GM12873 (cell line): ENCODE measurements around the gene CD34.

Source experiments
- CTCF ChIP-seq: IDR thresholded peaks from 2 replicates; pipeline ENCODE4 v1.5.1; 2012; ENCODE audit warnings: low read depth, mild to moderate bottlenecking, moderate library complexity, low read length, control low read depth; ENCODE audit not compliant: insufficient read depth; ENCODE audit errors: missing control alignments

CD34 gene

DNA sequence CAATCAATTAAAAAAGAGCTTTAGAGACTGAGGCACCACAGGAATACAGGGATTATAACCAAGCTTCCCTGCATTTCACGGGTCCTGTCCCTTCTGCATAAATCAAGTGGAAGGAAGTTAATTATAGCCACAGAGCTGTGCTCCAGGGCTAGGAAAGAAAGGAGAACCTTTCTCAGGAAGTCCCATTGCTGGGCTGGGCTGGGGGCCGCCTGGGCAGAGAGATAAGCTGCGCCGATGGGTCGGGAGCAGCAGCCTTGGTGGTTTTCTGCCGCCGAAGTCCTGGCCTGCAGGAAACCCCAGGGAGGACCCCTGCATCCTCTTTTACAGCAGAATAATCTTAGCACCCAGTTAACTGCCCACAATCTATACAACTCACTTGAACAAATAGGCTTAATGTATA lies 12.6 kb upstream of the CD34 start:
- TF ChIP-seq CTCF, result no peak

- no peak for TF ChIP-seq CTCF
Observed at GRCh38 chr1:207923121-207923520, 12.2 kb upstream of the CD34 start.

- no peak for TF ChIP-seq CTCF
Observed at GRCh38 chr1:207922554-207922953, 11.6 kb upstream of the CD34 start.

DNA sequence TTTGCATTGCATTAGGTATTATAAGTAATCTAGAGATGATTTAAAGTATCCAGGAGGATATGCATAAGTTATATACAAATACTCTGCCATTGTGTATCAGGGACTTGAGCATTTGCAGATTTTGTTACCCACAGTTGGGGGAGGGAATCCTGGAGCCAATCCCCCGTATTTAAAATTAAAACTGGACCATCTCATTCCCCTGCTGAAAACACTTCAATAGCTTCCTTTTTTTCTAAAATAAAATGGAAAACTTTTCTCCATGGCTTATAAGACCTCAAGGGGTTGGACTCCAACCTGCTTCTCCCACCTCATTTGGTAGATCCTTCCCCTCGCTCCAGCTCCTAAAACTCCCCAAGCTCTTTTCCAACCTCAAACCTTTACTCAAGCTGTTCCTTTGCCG lies 10.4 kb upstream of the CD34 start:
- no peak for TF ChIP-seq CTCF

DNA sequence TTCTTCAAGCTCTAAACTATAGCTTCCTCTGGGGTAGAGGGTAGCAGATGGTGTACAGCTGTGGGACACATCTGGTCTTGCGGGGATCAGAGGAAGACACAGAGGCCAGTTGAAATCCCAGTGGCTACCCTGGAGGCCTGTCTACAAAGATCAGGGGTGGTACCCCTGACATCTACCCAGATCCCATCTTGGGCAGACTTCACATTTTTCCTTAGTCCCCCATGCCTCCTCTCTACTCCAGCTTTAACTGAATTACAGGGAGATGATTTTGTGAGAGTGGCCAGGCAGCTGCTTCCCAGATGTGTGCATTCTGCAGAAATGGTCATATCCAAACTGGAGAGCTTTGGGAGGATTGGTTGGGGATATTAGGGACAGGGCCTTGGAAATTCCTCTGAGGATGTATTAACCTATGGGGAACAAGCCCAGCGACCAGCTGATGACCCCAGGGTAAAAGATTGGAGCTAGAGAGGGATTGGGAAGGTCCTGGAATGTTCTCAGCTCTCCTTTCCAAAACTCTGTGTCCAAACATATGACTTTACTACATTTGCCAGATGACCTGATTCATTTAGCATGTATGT lies 9.6 kb upstream of the CD34 start:
- no peak for TF ChIP-seq CTCF

DNA sequence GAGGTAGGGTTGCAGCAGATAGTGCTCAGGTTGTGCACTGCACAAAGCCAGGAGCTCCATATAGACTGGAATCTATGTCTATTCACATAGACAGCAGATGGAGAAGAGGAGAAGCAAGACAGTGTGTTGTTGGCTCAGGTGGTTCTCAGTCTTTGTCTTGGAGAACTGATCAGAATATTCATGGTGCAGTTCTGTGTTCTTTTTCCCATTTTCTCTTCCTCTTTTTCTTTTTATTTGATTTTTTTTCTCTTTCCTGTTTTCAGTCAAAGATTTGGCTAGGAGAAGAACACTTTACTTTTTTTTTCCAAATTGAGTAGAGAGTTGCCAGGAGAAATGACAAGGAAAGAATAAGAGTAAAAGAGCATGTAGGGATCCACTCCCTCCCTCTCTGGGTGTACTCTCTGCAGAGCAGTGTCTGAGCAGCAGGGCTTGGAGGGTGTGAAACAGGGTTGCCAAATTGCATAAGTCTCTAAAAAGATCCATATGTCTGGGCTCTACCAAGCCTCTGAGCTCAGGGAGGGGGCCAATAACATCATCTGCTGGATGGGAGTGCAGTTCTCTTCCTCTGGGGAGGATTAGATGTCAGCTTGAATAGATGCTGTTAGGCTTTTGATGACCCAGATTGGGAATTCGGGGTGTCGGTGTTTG lies 8.7 kb upstream of the CD34 start:
- no peak for TF ChIP-seq CTCF

GRCh38 chr1:207918581-207918980 lies 7.7 kb upstream of the CD34 start:
- no peak for TF ChIP-seq CTCF
